Keratinocyte (primary cell): ENCODE results near the gene CCDC61. TPM values are rescaled to one million over a fixed set of nuclear protein-coding genes. Genes with fewer than 3 reads are reported as not detected.

Source experiments
- DNase-seq: peaks from one replicate; pipeline ENCODE4 v3.0.0-alpha.2; 2011; ENCODE audit warnings: low read depth, missing footprints, low spot score
- FAIRE-seq: peaks from 2 replicates; lab custom pipeline; 2011; peaks lifted over from hg19 to GRCh38; lab: Jason Lieb, UNC
- H2AFZ ChIP-seq: 2 replicates; pipeline ENCODE4 v1.6.0; 2012; ENCODE audit warnings: low read length, control low read depth, inconsistent platforms; ENCODE audit not compliant: control insufficient read depth
- H3K27ac ChIP-seq: 2 replicates; pipeline ENCODE4 v1.5.1; 2011; ENCODE audit warnings: low read length; ENCODE audit not compliant: control insufficient read depth, insufficient read depth
- H3K27me3 ChIP-seq: 3 replicates; pipeline ENCODE4 v1.6.0; 2011; ENCODE audit warnings: low read length; ENCODE audit not compliant: control insufficient read depth, insufficient read depth; ENCODE audit errors: extremely low read depth
- H3K36me3 ChIP-seq, 2 experiments: 2 replicates in 1 of 2; 3 replicates in 1 of 2; pipeline ENCODE4 v1.5.1; 2011; ENCODE audit warnings: low read length in 2 of 2, mild to moderate bottlenecking in 1 of 2; ENCODE audit not compliant: control insufficient read depth in 2 of 2, insufficient read depth in 2 of 2; ENCODE audit errors: extremely low read depth in 1 of 2
- H3K4me1 ChIP-seq: 3 replicates; pipeline ENCODE4 v1.5.1; 2011; ENCODE audit warnings: low read length; ENCODE audit not compliant: control insufficient read depth, insufficient read depth; ENCODE audit errors: extremely low read depth
- H3K4me2 ChIP-seq: 3 replicates; pipeline ENCODE4 v1.6.0; 2011; ENCODE audit warnings: low read depth, low read length; ENCODE audit not compliant: control insufficient read depth, insufficient read depth; ENCODE audit errors: extremely low read depth
- H3K4me3 ChIP-seq, 3 experiments: fragments of 200-600 bp in 1 of 3; sonication (generic) in 1 of 3; 2 replicates in 2 of 3; 3 replicates in 1 of 3; pipeline ENCODE4 v1.5.1; 2011 to 2016; ENCODE audit warnings: low read length in 3 of 3, mild to moderate bottlenecking in 3 of 3, control low read depth in 2 of 3, inconsistent platforms in 1 of 3, low read depth in 1 of 3, mixed read lengths in 1 of 3, mixed run types in 1 of 3, moderate library complexity in 1 of 3; ENCODE audit not compliant: control insufficient read depth in 2 of 3, insufficient read depth in 2 of 3; ENCODE audit errors: extremely low read depth in 1 of 3
- H3K79me2 ChIP-seq: 2 replicates; pipeline ENCODE4 v1.6.0; 2012; ENCODE audit warnings: low read length; ENCODE audit not compliant: control insufficient read depth, insufficient read depth
- H3K9ac ChIP-seq: 3 replicates; pipeline ENCODE4 v1.6.0; 2011; ENCODE audit warnings: low read length; ENCODE audit not compliant: control insufficient read depth, insufficient read depth; ENCODE audit errors: extremely low read depth
- H3K9me1 ChIP-seq: 3 replicates; pipeline ENCODE4 v1.6.0; 2011; ENCODE audit warnings: low read length; ENCODE audit not compliant: control insufficient read depth, insufficient read depth; ENCODE audit errors: extremely low read depth
- H3K9me3 ChIP-seq: 2 replicates; pipeline ENCODE4 v1.5.1; 2012; ENCODE audit warnings: low read depth, low read length; ENCODE audit not compliant: control insufficient read depth
- H4K20me1 ChIP-seq: 3 replicates; pipeline ENCODE4 v1.6.0; 2011; ENCODE audit warnings: low read length; ENCODE audit not compliant: control insufficient read depth, insufficient read depth; ENCODE audit errors: extremely low read depth
- CTCF ChIP-seq, 3 experiments: IDR thresholded peaks in 1 of 3; conservative IDR thresholded peaks in 1 of 3; optimal IDR thresholded peaks in 1 of 3; 2 replicates in 2 of 3; 3 replicates in 1 of 3; pipeline versions ENCODE3 to v1.5.1; 2011; ENCODE audit warnings: low read length in 3 of 3, mild to moderate bottlenecking in 3 of 3, moderate library complexity in 2 of 3, control low read depth in 1 of 3, inconsistent platforms in 1 of 3; ENCODE audit not compliant: insufficient read depth in 2 of 3; ENCODE audit errors: extremely low read depth in 1 of 3
- EZH2 ChIP-seq: IDR thresholded peaks from one replicate; pipeline ENCODE4 v1.6.1; 2012; ENCODE audit warnings: inconsistent platforms, mild to moderate bottlenecking, low read length, moderate library complexity
- dilution Hi-C: fragments of 300-500 bp; cut with MboI; formaldehyde crosslinking; loops from one replicate; pipeline ENCODE4 v1.7.0; 2020; ENCODE audit warnings: low sequenced_read_pairs; ENCODE audit not compliant: extremely low pct_ligation_motif_present
- polyA plus RNA-seq, 5 experiments: library from polyadenylated mRNA; depleted of rRNA in 3 of 5; stranded (reverse) in 3 of 5; stranded (forward) in 1 of 5; unstranded in 1 of 5; fragments of >200 nt; gene quantifications; 1 replicate in 1 of 5; 2 replicates in 3 of 5; 3 replicates in 1 of 5; pipeline versions ENCODE4 v1.2.1 to v1.2.3, GENCODE V29; 2011 to 2012; ENCODE audit warnings: missing spikeins in 2 of 5, low read depth in 1 of 5, low replicate concordance in 1 of 5

Gene CCDC61
- polyA plus RNA-seq, 1 donor (not counting 4 experiments of a cell fraction or from before 2014, with no cell fraction given) = 5.8 TPM

DNA sequence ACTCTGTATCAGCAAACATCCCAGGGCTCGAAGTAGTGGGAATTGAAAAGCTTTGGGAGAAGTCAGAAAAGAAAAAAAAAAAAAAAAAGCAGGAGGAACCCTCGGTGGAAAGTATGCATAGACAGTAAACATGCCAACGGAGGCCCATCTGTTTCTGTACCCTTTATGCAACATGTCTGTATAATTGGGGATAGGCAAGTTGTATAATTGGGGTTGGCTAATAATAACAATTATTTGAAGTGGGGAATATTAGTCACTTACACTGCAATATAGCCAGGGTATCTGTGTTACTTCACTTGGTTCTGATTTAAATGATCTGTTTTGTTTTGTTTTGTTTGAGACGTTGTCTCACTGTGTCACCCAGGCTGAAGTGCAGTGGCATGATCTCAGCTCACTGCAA lies 57.6 kb downstream of the CCDC61 start:
- H3K9ac ChIP-seq = no peak overlapping the region
- H3K79me2 ChIP-seq = no peaks in the 10 kb centered on the region
- H3K36me3 ChIP-seq = no peaks in the 10 kb centered on the region
- peaks cover 20% of the 10 kb centered on the region for H3K4me1 ChIP-seq
- no peak overlapping the region for H2AFZ ChIP-seq
- no peak overlapping the region for H3K27ac ChIP-seq
- no peak for FAIRE-seq
- no peak overlapping the region for H3K4me3 ChIP-seq
- dilution Hi-C loops = no loop called here
- H4K20me1 ChIP-seq = no peaks in the 10 kb centered on the region
- DNase-seq = no peak
- H3K9me3 ChIP-seq = no peaks in the 10 kb centered on the region
- H3K27me3 ChIP-seq = peaks cover 2% of the 10 kb centered on the region
- no peak overlapping the region for H3K4me2 ChIP-seq
- no peaks in the 10 kb centered on the region for H3K9me1 ChIP-seq
- TF ChIP-seq CTCF (optimal IDR thresholded peaks at IDR 0.05 in 1 of 3, IDR thresholded peaks at IDR 0.05 in 1 of 3, conservative IDR thresholded peaks at IDR 0.05 in 1 of 3; ENCODE audit: extremely low read depth in 1 of 3, insufficient read depth in 2 of 3, low read length in 3 of 3) = no peak
- no peak for TF ChIP-seq EZH2

GRCh38 chr19:46056536-46056935 lies 61.3 kb downstream of the CCDC61 start:
- Histone ChIP-seq H3K27me3 (no peaks in the 10 kb centered on the region), H3K9me3 (peaks cover under 1% of the 10 kb centered on the region), H4K20me1 (no peaks in the 10 kb centered on the region), H2AFZ (peak overlapping the region; percentile 54), H3K9me1 (no peaks in the 10 kb centered on the region), H3K4me2 (peak overlapping the region; percentile 17), H3K27ac (no peak overlapping the region), H3K9ac (no peak overlapping the region), H3K79me2 (no peaks in the 10 kb centered on the region), H3K4me1 (peaks cover 13% of the 10 kb centered on the region), H3K4me3 (no peak overlapping the region), H3K36me3 (no peaks in the 10 kb centered on the region)
- peak; percentile 99 for FAIRE-seq
- DNase-seq = peak; percentile 59
- TF ChIP-seq CTCF (optimal IDR thresholded peaks at IDR 0.05 in 1 of 3, IDR thresholded peaks at IDR 0.05 in 1 of 3, conservative IDR thresholded peaks at IDR 0.05 in 1 of 3; ENCODE audit: extremely low read depth in 1 of 3, insufficient read depth in 2 of 3, low read length in 3 of 3) (no peak), EZH2 (no peak)
- dilution Hi-C loops = no loop called here
